NT2/D1 (cell line): ENCODE results near the gene KRTAP10-3.

Source experiments
- SUZ12 ChIP-seq: IDR thresholded peaks from 2 replicates; pipeline ENCODE4 v1.6.1; 2011; ENCODE audit not compliant: insufficient read length, insufficient read depth; ENCODE audit errors: extremely low read depth
- YY1 ChIP-seq: IDR thresholded peaks from 2 replicates; pipeline ENCODE4 v1.6.1; 2011; ENCODE audit not compliant: insufficient read length, insufficient read depth

DNA sequence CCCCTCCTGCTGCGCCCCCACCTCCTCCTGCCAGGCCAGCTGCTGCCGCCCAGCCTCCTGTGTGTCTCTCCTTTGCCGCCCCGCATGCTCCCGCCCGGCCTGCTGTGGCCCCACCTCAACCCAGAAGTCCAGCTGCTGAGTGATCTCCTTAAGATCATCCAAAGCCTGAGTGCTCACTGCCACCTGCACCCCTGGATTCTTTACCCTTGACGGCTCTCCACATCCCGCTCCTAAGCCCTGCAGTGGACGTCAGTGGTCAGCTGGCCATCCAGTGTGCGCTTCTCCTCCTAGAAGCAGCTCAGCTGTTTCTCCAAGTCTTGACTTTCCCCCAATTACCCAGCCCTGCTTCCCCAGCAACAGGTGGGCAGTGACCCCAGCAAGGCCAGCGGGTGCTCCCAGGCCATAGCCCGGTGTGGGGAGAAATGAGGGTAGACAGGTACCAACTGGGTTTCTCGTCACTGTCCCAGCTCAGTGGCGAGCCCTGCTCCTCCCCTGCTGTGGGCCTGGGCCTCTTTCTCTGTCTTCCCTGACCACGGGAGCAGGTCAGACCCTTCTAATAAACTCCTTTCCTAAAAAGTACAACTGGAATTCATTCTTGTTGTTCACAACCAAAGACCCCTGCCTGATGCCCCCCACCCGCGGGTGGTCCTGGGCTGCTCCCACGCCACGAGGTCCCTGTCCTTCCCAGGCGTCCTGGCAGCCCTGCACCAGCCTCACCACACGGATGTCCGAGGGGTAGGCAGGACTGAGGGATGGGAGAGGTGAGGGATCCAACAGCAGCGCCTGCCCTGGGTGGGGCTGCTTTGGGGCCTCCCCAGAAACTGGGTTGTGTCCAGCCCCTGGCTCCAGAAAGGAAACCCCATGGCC lies 43.2 kb upstream of the KRTAP10-3 start:
- TF ChIP-seq YY1 (no peak), SUZ12 (no peak)
